Liver (tissue), 2 donors: ENCODE measurements around the gene PARVG.

Source experiments
- GABPA ChIP-seq, 2 donors: IDR thresholded peaks in 1 of 2; conservative IDR thresholded peaks in 1 of 2; 2 replicates each; pipeline ENCODE4 v1.6.1; 2016; ENCODE audit warnings: antibody characterized with exemption in 2 of 2, mild to moderate bottlenecking in 1 of 2, moderate library complexity in 1 of 2
- RAD21 ChIP-seq, 2 donors: IDR thresholded peaks; 2 replicates each; pipeline ENCODE4 v1.6.1; 2016; ENCODE audit warnings: antibody characterized with exemption in 2 of 2, mild to moderate bottlenecking in 2 of 2
- donor health status: healthy.

DNA sequence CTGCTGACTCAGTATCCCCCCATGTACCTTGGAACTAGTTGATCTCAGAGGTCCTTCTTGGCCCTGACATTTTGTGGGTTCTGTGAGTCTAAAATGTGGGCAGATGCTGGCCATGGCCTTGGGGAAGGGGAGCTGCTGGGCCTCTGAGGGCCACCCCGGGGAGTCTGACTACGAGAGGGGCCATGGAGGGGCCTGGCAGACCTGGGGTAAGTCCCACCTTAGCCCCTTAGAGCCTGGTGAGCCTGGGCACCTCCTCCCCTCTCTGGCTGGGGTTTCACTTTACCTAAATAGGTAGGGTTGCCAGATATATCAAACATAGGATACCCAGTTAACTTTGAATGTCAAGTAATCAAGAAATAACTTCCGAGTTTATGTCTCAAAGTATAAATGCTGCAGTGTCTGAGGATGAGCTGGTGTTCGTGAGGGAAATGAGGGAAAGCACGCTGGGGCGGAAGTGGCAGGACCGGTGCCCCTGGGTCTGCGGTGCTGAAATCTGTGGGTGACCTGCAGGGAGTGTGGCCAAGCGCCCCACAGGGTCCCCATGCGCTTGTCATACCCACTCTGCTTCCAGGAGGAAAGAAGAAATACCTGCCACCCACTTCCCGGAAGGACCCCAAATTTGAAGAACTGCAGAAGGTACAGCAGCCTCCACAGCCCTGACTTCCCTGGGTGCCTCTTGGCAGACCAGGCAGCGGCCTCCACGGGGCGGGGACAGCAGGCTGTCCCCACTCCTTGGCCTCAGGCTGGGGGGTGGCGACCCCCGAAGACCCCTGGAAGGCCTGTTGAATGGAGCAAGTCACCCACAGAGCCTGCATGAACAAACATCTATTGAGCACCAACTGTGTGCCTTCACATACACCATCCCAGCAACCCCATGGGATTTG lies 4.8 kb downstream of the PARVG start:
- no peak for TF ChIP-seq RAD21 (IDR thresholded peaks at IDR 0.05)
- no peak for TF ChIP-seq GABPA (IDR thresholded peaks at IDR 0.05 in 1 of 2, conservative IDR thresholded peaks at IDR 0.05 in 1 of 2)
